Measurements from ENCODE around the gene HEATR5A.
"Not testable (repeated sequence)": the region's sequence is repeated elsewhere in the genome, so short reads cannot be mapped to it uniquely, and the experiment has no call there.

HEATR5A gene

DNA sequence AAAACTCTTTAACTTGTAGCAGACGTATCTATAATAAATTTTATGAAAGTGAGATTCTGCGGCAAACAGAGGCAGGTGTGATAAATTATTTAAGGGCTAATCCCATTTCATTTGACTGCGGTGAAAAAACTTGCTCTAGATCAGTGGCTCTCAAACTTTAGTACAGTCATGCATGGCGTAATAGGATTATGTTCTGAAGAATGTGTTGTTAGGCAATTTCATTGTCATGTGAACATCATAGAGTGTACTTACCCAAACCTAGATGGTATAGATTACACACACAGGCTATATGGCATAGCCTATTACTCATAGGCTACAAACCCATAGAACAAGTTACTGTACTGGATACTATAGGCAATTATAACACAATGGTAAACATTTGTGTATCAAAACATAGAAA lies 83.7 kb downstream of the HEATR5A start:
- TF ChIP-seq, protein P1, sequence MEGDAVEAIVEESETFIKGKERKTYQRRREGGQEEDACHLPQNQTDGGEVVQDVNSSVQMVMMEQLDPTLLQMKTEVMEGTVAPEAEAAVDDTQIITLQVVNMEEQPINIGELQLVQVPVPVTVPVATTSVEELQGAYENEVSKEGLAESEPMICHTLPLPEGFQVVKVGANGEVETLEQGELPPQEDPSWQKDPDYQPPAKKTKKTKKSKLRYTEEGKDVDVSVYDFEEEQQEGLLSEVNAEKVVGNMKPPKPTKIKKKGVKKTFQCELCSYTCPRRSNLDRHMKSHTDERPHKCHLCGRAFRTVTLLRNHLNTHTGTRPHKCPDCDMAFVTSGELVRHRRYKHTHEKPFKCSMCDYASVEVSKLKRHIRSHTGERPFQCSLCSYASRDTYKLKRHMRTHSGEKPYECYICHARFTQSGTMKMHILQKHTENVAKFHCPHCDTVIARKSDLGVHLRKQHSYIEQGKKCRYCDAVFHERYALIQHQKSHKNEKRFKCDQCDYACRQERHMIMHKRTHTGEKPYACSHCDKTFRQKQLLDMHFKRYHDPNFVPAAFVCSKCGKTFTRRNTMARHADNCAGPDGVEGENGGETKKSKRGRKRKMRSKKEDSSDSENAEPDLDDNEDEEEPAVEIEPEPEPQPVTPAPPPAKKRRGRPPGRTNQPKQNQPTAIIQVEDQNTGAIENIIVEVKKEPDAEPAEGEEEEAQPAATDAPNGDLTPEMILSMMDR (IDR thresholded peaks at IDR 0.05) = no peak
- H3K36me3 ChIP-seq = peaks cover 80% of the 10 kb centered on the region

DNA sequence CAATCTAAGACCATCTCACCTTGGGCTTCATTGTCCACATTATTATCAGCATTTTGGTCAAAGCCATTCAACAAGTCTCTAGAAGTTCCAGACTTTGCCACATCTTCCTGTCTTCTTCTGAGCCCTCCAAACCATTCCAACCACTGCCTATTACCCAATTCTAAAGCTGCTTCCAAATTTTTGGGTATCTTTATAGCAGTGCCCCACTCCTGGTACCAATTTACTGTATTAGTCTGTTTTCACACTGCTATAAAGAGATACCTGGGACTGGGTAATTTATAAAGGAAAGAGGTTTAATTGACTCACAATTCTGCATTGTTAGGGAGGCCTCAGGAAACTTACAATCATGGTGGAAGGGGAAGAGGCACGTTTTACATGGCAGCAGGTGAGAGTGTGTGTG lies 89.0 kb downstream of the HEATR5A start:
- peaks cover 62% of the 10 kb centered on the region for H3K36me3 ChIP-seq
- H3K4me3 ChIP-seq (ENCODE audit: low read depth in 1 of 2, low read length in 1 of 2); H3K9me3 ChIP-seq; H3K4me1 ChIP-seq (ENCODE audit: control insufficient read depth in 1 of 2, insufficient read depth in 1 of 2, low read depth in 1 of 2, low read length in 1 of 2); H3K27me3 ChIP-seq; H3K27ac ChIP-seq: not testable (repeated sequence)

More for the DNA sequence above, 83.7 kb downstream of the HEATR5A start:
- H3K4me1 ChIP-seq (ENCODE audit: control insufficient read depth in 1 of 2, insufficient read depth in 1 of 2, low read depth in 1 of 2, low read length in 1 of 2) = no peaks in the 10 kb centered on the region
- no peak overlapping the region for H3K27ac ChIP-seq
- no peak overlapping the region for H3K4me3 ChIP-seq (ENCODE audit: low read depth in 1 of 2, low read length in 1 of 2)
- H3K27me3 ChIP-seq = no peaks in the 10 kb centered on the region
- no peaks in the 10 kb centered on the region for H3K9me3 ChIP-seq

DNA sequence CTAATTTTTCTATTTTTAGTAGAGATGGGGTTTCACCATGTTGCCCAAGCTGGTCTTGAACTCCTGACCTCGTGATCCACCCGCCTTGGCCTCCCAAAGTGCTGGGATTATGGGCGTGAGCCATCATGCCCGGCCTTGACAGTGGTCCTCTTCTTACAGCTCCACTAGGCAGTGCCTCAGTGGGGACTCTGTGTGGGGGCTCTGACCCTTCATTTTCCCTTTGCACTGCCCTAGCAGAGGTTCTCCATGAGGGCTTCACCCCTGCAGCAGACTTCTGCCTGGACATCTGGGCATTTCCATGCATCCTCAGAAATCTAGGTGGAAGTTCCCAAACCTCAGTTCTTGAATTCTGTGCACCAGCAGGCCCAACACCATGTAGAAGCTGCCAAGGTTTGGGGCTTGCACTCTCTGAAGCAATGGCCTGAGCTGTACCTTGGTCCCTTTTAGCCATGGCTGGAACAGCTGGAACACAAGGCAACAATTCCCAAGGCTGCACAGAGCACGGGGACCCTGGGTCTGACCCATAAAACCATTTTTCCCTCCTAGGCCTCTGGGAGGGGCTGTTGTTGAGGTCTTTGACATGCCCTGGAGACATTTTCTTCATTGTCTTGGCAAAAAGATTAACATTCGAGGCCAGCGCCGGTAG lies 90.4 kb downstream of the HEATR5A start:
- H3K9me3 ChIP-seq; H3K4me3 ChIP-seq (ENCODE audit: low read depth in 1 of 2, low read length in 1 of 2); H3K4me1 ChIP-seq (ENCODE audit: control insufficient read depth in 1 of 2, insufficient read depth in 1 of 2, low read depth in 1 of 2, low read length in 1 of 2); H3K27ac ChIP-seq; H3K27me3 ChIP-seq: not testable (repeated sequence)
- H3K36me3 ChIP-seq = peaks cover 66% of the 10 kb centered on the region

DNA sequence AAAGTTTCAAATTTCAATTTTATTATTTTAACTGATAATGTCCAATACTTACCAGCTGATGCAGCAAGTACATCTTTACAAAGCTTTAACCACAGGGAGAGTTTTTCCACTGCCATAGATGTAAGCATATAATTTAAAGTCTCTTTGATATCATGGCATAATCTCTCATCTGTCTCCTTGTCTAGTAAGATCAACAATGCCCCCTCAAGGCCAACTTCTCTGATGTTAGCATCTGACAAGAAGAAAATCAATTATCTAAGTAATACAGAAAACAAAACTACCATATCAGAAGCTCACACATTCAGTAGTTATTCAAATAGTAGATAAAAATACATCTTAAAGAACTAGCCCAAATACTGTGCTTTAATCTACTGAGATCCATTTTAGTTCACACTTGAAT lies 94.2 kb downstream of the HEATR5A start:
- H3K4me1 ChIP-seq (ENCODE audit: control insufficient read depth in 1 of 2, insufficient read depth in 1 of 2, low read depth in 1 of 2, low read length in 1 of 2) = no peaks in the 10 kb centered on the region
- H3K36me3 ChIP-seq = peaks cover 67% of the 10 kb centered on the region
- H3K27ac ChIP-seq = no peak overlapping the region
- H3K9me3 ChIP-seq = peaks cover 9% of the 10 kb centered on the region
- no peak overlapping the region for H3K4me3 ChIP-seq (ENCODE audit: low read depth in 1 of 2, low read length in 1 of 2)
- H3K27me3 ChIP-seq = no peaks in the 10 kb centered on the region
- TF ChIP-seq, protein P1 (IDR thresholded peaks at IDR 0.05) = no peak

DNA sequence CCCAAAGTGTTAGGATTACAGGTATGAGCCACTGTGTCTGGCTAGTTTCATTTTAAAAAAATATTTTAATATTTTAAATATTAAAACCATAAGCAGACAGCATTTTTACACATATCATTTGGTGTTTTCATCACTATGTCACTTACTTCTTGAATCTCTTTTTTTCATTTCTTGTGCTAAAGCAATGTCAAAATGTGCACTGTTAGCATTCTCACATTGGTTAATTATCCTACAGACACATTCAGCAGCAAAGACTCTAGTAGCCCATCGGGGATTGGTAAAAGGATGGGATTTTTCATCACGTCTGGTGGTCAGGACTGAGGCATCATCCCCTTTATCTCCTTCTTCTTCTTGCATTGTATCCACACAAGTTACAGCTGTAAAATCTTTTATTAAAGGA lies 96.9 kb downstream of the HEATR5A start:
- Histone ChIP-seq H3K36me3 (peaks cover 80% of the 10 kb centered on the region), H3K27ac (no peak overlapping the region), H3K27me3 (no peaks in the 10 kb centered on the region), H3K9me3 (no peaks in the 10 kb centered on the region), H3K4me3 (ENCODE audit: low read depth in 1 of 2, low read length in 1 of 2) (no peak overlapping the region), H3K4me1 (ENCODE audit: control insufficient read depth in 1 of 2, insufficient read depth in 1 of 2, low read depth in 1 of 2, low read length in 1 of 2) (no peaks in the 10 kb centered on the region)
- TF ChIP-seq, protein P1 (IDR thresholded peaks at IDR 0.05) = no peak

DNA sequence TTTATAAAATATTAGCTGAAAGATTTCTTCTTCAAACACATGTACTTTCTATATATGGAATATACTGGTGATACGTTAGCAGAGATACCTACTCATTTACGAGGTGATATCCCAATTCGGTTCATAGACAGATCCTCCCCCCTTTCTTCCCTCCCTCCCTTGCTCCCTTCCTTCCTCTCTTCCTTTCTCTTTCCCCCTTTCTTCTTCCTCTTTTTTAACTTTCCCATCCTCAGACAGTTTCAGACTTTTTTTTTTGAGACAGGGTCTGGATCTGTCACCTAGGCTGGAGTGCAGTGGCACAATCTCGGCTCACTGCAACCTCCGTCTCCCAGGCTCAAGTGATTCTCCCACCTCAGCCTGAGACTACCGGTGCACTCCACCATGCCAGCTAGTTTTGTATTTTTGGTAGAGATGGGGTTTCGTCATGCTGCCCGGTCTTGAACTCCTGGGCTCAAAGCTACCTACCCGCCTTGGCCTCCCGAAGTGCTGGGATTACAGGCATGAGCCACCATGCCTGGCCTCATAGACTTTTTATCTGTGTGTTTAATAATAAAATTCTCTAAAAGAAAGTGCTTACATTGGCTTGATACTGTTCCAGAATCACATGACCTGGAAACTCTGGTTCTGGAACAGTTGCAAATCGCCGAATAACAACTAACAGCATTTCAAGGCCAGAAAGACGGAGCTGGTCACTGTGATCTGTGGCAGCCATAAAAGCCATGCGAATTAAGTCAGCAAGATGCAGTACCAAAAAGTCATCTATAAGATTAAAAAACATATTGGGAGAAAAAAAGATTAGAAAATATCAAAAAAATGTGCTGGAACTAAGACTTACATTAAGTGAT lies 99.2 kb downstream of the HEATR5A start:
- H3K27ac ChIP-seq = no peak overlapping the region
- H3K4me3 ChIP-seq (ENCODE audit: low read depth in 1 of 2, low read length in 1 of 2) = no peak overlapping the region
- no peaks in the 10 kb centered on the region for H3K9me3 ChIP-seq
- H3K36me3 ChIP-seq = peaks cover 90% of the 10 kb centered on the region
- TF ChIP-seq, protein P1 (IDR thresholded peaks at IDR 0.05) = no peak
- no peaks in the 10 kb centered on the region for H3K27me3 ChIP-seq
- H3K4me1 ChIP-seq (ENCODE audit: control insufficient read depth in 1 of 2, insufficient read depth in 1 of 2, low read depth in 1 of 2, low read length in 1 of 2) = no peaks in the 10 kb centered on the region
